HEK293 (cell line): ENCODE measurements around the gene RNF175.

Experiments
- CTCF ChIA-PET: fragments of 350-600 bp; formaldehyde crosslinking; extraction: SDS; loops from one replicate; lab custom pipeline; 2021; ENCODE audit warnings: antibody characterized with exemption; lab: Yijun Ruan, JAX
- POLR2A ChIA-PET: fragments of 300-600 bp; formaldehyde crosslinking; extraction: SDS; loops from one replicate; lab custom pipeline; 2020; ENCODE audit warnings: antibody characterized with exemption, inconsistent platforms; lab: Yijun Ruan, JAX
- H3K27ac ChIP-seq: fragments of 200-500 bp; sonication (Bioruptor generic); 2 replicates; pipeline ENCODE4 v1.5.1; 2014; ENCODE audit warnings: low read depth, low read length, control low read depth, inconsistent platforms; ENCODE audit errors: extremely low read depth
- H3K36me3 ChIP-seq, 2 experiments: fragments of 200-500 bp in 1 of 2; sonication (Bioruptor generic) in 1 of 2; 1 replicate in 1 of 2; 2 replicates in 1 of 2; pipeline ENCODE4 v1.5.1; 2014 to 2017; ENCODE audit warnings: inconsistent platforms in 2 of 2, low read length in 2 of 2; ENCODE audit not compliant: control insufficient read depth in 2 of 2, insufficient read depth in 1 of 2
- H3K4me1 ChIP-seq: fragments of 200-500 bp; sonication (Bioruptor generic); 2 replicates; pipeline ENCODE4 v1.5.1; 2014; ENCODE audit warnings: mild to moderate bottlenecking, low read length, inconsistent platforms; ENCODE audit not compliant: control insufficient read depth, insufficient read depth
- H3K4me3 ChIP-seq: 2 replicates; pipeline ENCODE4 v1.5.1; 2011; ENCODE audit warnings: low read depth, mild to moderate bottlenecking, control low read depth, low read length, moderate library complexity
- H3K9me3 ChIP-seq: fragments of 200-500 bp; sonication (Bioruptor generic); 2 replicates; pipeline ENCODE4 v1.5.1; 2014; ENCODE audit warnings: low read depth, low read length, inconsistent platforms; ENCODE audit not compliant: control insufficient read depth, insufficient read depth
- ELK4 ChIP-seq: IDR thresholded peaks from 2 replicates; pipeline ENCODE4 v1.6.1; 2011; ENCODE audit warnings: mild to moderate bottlenecking, low read depth, low read length, borderline replicate concordance
- ZNF239 ChIP-seq: fragments of 450-650 bp; formaldehyde crosslinking; IDR thresholded peaks from 2 replicates; pipeline ENCODE4 v1.5.1; 2016; ENCODE audit warnings: missing biosample characterization, missing genetic modification characterization
- ZNF341 ChIP-seq: fragments of 450-650 bp; formaldehyde crosslinking; IDR thresholded peaks from 2 replicates; pipeline ENCODE4; 2016; ENCODE audit warnings: low read depth, missing biosample characterization, missing genetic modification characterization
- ZNF423 ChIP-seq: fragments of 450-650 bp; formaldehyde crosslinking; IDR thresholded peaks from 2 replicates; pipeline ENCODE4 v1.5.1; 2016; ENCODE audit warnings: missing biosample characterization, missing genetic modification characterization
- ZNF513 ChIP-seq: fragments of 450-650 bp; IDR thresholded peaks from 2 replicates; pipeline ENCODE4 v1.5.1; 2018; ENCODE audit warnings: missing biosample characterization, missing genetic modification characterization
- ZNF626 ChIP-seq: fragments of 450-650 bp; sonication (Bioruptor Pico); formaldehyde crosslinking; IDR thresholded peaks from 2 replicates; pipeline ENCODE4 v1.5.1; 2018; ENCODE audit warnings: missing biosample characterization, missing genetic modification characterization, inconsistent platforms
- ZNF639 ChIP-seq: fragments of 450-650 bp; formaldehyde crosslinking; IDR thresholded peaks from 2 replicates; pipeline ENCODE4 v1.5.1; 2016; ENCODE audit warnings: missing biosample characterization, missing genetic modification characterization
- ZNF654 ChIP-seq: fragments of 450-650 bp; formaldehyde crosslinking; IDR thresholded peaks from 2 replicates; pipeline ENCODE4 v1.5.1; 2016; ENCODE audit warnings: low read depth, missing biosample characterization, missing genetic modification characterization
- TF ChIP-seq, protein P1 (sequence below): fragments of 450-650 bp; formaldehyde crosslinking; IDR thresholded peaks from 2 replicates; pipeline ENCODE4 v1.5.1; 2016; ENCODE audit warnings: missing biosample characterization, missing genetic modification characterization, low read depth
- TF ChIP-seq, protein P2 (sequence below): fragments of 450-650 bp; formaldehyde crosslinking; IDR thresholded peaks from 2 replicates; pipeline ENCODE4 v1.5.1; 2017; ENCODE audit warnings: missing biosample characterization, missing genetic modification characterization
- TF ChIP-seq, protein P3 (sequence below): fragments of 450-650 bp; formaldehyde crosslinking; conservative IDR thresholded peaks from 2 replicates; pipeline ENCODE4 v1.5.1; 2016; ENCODE audit warnings: low read depth, missing biosample characterization, missing genetic modification characterization

The RNF175 gene

DNA sequence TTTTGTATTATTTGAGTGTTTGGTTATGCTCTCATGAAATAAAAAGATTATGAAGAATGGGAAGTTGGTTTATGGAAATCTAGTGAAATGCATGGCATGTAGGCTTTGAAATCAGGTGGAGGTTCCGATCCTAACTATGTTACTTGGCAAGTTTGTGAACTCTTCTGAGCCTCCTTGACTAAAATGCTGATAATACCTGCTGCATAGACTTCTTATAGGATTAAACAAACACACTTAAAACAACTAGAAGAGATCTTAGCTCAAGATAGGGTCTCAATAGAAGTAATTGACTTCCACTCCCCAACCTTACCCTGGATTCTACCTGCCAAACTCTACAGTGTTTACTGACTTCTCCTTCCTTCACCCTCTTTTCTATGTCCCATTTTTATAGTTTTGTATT, 97.9 kb downstream of the RNF175 start:
- Histone ChIP-seq H3K27ac (no peak overlapping the region), H3K9me3 (no peaks in the 10 kb centered on the region), H3K4me1 (no peaks in the 10 kb centered on the region), H3K36me3 (no peaks in the 10 kb centered on the region), H3K4me3 (no peak overlapping the region)
- CTCF ChIA-PET = no interaction called here
- TF ChIP-seq ZNF626 (no peak), ELK4 (no peak), ZNF341 (tag by site-specific recombination) (no peak)
- TF ChIP-seq, protein P1, sequence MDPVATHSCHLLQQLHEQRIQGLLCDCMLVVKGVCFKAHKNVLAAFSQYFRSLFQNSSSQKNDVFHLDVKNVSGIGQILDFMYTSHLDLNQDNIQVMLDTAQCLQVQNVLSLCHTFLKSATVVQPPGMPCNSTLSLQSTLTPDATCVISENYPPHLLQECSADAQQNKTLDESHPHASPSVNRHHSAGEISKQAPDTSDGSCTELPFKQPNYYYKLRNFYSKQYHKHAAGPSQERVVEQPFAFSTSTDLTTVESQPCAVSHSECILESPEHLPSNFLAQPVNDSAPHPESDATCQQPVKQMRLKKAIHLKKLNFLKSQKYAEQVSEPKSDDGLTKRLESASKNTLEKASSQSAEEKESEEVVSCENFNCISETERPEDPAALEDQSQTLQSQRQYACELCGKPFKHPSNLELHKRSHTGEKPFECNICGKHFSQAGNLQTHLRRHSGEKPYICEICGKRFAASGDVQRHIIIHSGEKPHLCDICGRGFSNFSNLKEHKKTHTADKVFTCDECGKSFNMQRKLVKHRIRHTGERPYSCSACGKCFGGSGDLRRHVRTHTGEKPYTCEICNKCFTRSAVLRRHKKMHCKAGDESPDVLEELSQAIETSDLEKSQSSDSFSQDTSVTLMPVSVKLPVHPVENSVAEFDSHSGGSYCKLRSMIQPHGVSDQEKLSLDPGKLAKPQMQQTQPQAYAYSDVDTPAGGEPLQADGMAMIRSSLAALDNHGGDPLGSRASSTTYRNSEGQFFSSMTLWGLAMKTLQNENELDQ = no peak
- TF ChIP-seq, protein P2, sequence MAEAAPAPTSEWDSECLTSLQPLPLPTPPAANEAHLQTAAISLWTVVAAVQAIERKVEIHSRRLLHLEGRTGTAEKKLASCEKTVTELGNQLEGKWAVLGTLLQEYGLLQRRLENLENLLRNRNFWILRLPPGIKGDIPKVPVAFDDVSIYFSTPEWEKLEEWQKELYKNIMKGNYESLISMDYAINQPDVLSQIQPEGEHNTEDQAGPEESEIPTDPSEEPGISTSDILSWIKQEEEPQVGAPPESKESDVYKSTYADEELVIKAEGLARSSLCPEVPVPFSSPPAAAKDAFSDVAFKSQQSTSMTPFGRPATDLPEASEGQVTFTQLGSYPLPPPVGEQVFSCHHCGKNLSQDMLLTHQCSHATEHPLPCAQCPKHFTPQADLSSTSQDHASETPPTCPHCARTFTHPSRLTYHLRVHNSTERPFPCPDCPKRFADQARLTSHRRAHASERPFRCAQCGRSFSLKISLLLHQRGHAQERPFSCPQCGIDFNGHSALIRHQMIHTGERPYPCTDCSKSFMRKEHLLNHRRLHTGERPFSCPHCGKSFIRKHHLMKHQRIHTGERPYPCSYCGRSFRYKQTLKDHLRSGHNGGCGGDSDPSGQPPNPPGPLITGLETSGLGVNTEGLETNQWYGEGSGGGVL (tag by site-specific recombination) = no peak
- POLR2A ChIA-PET = no interaction called here

DNA sequence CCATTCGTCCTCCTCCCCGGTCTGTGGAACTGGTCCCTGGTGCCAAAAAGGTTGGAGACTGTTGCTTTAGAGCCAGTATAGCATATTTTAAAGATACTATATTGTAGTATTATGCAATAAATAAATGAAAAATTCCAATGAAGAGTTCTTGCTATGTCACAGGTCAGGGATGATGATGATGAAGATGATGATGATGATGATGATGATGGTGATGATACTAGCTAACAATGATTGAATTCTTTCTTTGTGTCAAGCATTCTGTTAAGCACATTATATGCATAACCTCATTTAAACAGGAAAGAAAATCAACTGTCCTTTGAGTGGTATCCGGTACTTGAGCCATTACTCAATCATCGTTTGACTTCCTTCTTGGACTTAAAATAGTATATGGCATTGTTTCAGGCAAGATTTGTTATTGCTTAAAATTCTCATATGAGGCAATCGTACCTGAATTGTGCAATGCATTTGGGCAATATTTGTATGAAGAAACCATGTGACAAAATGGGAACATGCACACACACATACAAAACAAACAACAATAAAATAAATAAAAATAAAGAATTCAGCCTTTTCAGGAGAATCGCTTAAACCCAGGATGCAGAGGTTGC, 98.5 kb downstream of the RNF175 start:
- TF ChIP-seq ZNF239 (tag by site-specific recombination) (no peak), ZNF423 (tag by site-specific recombination) (no peak), ZNF639 (no peak), ZNF513 (tag by site-specific recombination) (peak; percentile 87), ZNF654 (tag by site-specific recombination) (no peak)
- TF ChIP-seq, protein P3, sequence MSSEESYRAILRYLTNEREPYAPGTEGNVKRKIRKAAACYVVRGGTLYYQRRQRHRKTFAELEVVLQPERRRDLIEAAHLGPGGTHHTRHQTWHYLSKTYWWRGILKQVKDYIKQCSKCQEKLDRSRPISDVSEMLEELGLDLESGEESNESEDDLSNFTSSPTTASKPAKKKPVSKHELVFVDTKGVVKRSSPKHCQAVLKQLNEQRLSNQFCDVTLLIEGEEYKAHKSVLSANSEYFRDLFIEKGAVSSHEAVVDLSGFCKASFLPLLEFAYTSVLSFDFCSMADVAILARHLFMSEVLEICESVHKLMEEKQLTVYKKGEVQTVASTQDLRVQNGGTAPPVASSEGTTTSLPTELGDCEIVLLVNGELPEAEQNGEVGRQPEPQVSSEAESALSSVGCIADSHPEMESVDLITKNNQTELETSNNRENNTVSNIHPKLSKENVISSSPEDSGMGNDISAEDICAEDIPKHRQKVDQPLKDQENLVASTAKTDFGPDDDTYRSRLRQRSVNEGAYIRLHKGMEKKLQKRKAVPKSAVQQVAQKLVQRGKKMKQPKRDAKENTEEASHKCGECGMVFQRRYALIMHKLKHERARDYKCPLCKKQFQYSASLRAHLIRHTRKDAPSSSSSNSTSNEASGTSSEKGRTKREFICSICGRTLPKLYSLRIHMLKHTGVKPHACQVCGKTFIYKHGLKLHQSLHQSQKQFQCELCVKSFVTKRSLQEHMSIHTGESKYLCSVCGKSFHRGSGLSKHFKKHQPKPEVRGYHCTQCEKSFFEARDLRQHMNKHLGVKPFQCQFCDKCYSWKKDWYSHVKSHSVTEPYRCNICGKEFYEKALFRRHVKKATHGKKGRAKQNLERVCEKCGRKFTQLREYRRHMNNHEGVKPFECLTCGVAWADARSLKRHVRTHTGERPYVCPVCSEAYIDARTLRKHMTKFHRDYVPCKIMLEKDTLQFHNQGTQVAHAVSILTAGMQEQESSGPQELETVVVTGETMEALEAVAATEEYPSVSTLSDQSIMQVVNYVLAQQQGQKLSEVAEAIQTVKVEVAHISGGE = no peak
- H3K4me3 ChIP-seq = no peak overlapping the region
- no peaks in the 10 kb centered on the region for H3K36me3 ChIP-seq
- CTCF ChIA-PET = no interaction called here
- H3K9me3 ChIP-seq = no peaks in the 10 kb centered on the region
- POLR2A ChIA-PET = no interaction called here
- H3K27ac ChIP-seq = no peak overlapping the region
- no peaks in the 10 kb centered on the region for H3K4me1 ChIP-seq
